Measurements from ENCODE around the gene ZBTB3.
"Not testable (repeated sequence)": the region's sequence is repeated elsewhere in the genome, so short reads cannot be mapped to it uniquely, and the experiment has no call there.

ZBTB3 gene

DNA sequence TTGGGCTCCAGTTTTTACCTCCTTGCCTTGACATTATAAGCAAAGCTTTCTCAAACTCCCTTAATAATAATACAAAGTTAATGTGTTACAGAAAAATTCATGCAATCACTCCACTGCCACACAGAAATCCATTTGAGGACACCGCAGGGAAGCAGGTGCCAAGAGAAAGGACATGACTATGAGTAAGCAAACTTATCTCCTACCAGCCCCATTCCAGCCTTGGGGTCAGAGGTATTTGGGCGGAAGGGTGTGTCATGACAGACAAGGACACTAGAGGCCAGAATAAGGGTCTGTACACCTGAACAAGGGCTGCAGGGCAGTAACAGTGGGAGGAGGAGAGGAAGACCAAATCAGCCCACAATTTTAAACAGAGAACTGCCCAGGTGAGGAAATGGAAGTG is 40.6 kb downstream of the ZBTB3 start:
- DNase-seq, result no peak

DNA sequence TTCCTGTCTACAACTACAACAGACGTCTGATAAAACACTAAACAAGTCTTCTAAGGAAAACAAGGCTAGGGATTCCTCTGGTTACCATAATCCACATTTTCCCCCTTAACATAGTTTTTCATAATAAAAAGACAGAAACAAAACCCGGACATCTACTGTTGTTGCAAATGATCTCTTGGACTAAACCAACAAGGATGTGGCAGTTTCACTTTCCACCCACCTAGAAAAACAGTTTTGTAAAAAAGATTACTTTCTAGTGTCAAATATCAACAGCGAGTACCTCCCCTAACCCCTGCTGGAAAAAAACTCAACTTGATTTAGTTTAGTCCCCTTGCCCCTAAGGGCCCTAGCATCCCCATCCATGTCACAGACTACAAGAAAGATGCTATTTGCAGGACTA is 41.1 kb downstream of the ZBTB3 start:
- DNase-seq, result no peak

- no peak for DNase-seq
Observed at GRCh38 chr11:62712276-62712812, 41.6 kb downstream of the ZBTB3 start.

GRCh38 chr11:62710001-62710345 is 44.0 kb downstream of the ZBTB3 start:
- DNase-seq, result no peak

DNA sequence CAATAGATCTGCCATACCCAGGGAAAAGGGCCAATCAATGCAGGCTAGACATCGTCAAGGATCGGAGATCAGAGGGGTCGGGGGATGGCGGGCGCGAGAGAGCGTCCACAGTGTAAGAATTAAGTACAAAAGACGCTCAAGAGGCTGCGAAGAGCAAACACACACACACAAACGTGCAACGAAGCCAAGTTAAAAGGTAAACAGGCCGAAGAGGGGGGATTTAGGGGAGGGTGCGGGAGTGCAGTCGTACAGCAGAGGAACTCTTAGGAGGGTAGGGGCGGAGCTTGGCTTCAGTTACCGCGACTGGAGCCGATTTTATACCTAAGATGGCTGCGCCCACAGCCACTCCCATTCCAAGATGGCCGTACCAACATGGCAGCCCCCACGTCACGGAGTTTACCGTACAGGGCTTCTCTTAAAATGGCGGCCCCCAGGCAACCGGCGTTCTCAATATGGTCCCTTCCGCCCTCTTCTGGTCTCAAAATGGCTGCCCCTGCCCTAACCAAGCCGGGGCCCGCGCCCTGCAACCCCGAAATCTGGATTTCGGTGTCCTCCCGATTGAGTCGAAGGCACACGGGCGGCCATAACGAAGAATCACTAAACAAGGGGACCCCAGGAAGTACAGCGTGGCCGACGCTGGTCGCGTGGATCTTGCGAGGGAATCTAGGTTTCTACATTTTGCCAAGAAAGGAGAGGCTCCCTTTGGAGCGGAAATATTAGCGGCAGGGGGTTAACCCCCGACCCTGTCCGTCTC is 44.5 kb downstream of the ZBTB3 start:
- DNase-seq, result peak; percentile 99

DNA sequence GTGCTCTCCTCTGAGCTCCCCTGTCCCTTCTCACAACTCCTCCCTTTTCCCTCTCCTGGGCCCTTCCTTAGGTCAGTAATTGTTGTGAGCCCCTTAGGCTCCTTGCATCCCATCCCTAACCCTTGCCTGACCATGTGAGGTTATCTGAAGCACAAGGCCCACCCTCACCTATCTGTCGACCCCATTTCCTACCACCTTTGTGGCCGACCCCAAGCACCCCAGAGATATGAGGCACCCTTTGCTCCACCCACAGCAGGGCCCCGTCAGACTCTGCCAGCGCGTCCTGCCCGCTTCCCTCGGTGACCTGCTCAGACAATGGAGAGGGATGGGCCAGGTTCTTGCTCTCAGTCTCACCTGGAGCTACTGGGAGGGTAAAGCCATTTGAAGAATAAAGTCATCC is 45.2 kb downstream of the ZBTB3 start:
- no peak for DNase-seq

GRCh38 chr11:62708392-62708791 is 45.6 kb downstream of the ZBTB3 start:
- no peak for DNase-seq

GRCh38 chr11:62707277-62707861 is 46.6 kb downstream of the ZBTB3 start, which contains the start of the genes BSCL2 and GNG3:
Gene BSCL2, minus strand, starts transcription at chr11:62707424. Its CDS starts 229 bp downstream, at chr11:62707195.
Gene GNG3, plus strand, starts transcription at chr11:62707676. Its CDS starts 620 bp downstream, at chr11:62708296.
- DNase-seq, result no peak

DNA sequence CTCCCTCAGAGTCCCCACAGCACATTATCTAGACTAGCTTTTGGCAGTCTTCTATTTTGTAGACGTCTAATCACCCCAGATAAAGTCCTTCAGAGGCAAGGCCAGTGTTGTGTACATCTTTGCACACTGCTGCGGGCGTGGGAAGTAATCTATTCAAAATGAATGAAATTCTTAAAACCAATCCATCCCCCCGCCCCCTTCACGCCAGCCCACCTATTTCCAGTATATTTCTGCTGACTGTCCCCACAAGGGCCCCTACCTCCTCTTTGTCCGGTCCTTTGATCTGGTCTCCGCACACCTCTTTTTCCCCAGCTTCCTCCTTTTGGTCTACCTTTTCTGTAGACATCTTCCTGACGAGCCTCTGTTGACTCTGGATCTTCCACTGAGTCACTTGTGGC is 47.1 kb downstream of the ZBTB3 start:
- DNase-seq, result no peak

GRCh38 chr11:62705880-62706849 is 47.8 kb downstream of the ZBTB3 start:
- DNase-seq, result peak; percentile 97

DNA sequence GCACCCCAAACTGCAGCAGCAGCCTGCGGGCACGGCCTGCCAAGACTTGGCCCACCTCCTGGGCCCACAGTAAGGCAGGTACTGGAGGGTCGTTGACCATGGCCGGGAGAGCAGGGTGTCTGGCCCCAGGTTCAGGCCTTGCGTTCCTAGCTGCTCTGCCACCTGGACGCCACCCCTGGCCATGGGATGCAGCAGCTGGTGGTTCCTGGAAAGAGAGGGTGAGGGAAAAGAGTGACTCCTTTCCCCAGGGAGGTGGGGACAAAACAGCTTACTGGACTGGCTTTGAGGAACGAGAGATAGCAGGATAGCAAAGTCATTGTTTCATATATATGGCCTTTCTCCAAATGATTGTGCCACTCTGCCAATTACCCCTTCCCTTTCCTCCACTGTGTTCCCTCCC is 48.5 kb downstream of the ZBTB3 start:
- DNase-seq, result peak; percentile 51

GRCh38 chr11:62703921-62704320 is 50.0 kb downstream of the ZBTB3 start:
- not testable (repeated sequence) for DNase-seq

GRCh38 chr11:62702246-62702645 is 51.7 kb downstream of the ZBTB3 start:
- DNase-seq, result no peak
